Activated CD4-positive, alpha-beta T cell treated with anti-CD3 and anti-CD28 coated beads, Interleukin-2, amount 10 ng/mL, durations not matched to agents 24 days and 14 days (primary cell): Measurements from ENCODE around the gene CTNNA3. TPM values are rescaled to one million over a fixed set of nuclear protein-coding genes. Genes with fewer than 3 reads are reported as not detected.

ENCODE experiments used
- DNase-seq: peaks from one replicate; pipeline ENCODE4 v3.0.0; 2022
- H3K27ac Mint-ChIP-seq: one replicate; pipeline ENCODE4 v1.8.0; 2022; ENCODE audit warnings: mild to moderate bottlenecking, mixed read lengths
- H3K27me3 Mint-ChIP-seq: one replicate; pipeline ENCODE4 v1.8.0; 2022; ENCODE audit warnings: mixed read lengths
- H3K36me3 Mint-ChIP-seq: one replicate; pipeline ENCODE4 v1.8.0; 2022; ENCODE audit warnings: low read depth, mild to moderate bottlenecking, mixed read lengths
- H3K4me1 Mint-ChIP-seq: one replicate; pipeline ENCODE4 v1.8.0; 2021; ENCODE audit warnings: mixed read lengths
- H3K4me3 Mint-ChIP-seq: one replicate; pipeline ENCODE4 v1.8.0; 2022; ENCODE audit warnings: mild to moderate bottlenecking, moderate library complexity, mixed read lengths
- H3K9me3 Mint-ChIP-seq: one replicate; pipeline ENCODE4 v1.8.0; 2021; ENCODE audit warnings: mixed read lengths
- intact Hi-C: fragments of 100-400 bp; cut with micrococcal nuclease; formaldehyde crosslinking; loops from one replicate; pipeline ENCODE4 v1.15.1; 2023
- total RNA-seq: library from RNA; stranded (reverse); gene quantifications from 2 replicates; pipeline ENCODE4 v1.2.3, GENCODE V29; 2022

CTNNA3 gene
- total RNA-seq, 1 donor from 2014 or later = not detected

DNA sequence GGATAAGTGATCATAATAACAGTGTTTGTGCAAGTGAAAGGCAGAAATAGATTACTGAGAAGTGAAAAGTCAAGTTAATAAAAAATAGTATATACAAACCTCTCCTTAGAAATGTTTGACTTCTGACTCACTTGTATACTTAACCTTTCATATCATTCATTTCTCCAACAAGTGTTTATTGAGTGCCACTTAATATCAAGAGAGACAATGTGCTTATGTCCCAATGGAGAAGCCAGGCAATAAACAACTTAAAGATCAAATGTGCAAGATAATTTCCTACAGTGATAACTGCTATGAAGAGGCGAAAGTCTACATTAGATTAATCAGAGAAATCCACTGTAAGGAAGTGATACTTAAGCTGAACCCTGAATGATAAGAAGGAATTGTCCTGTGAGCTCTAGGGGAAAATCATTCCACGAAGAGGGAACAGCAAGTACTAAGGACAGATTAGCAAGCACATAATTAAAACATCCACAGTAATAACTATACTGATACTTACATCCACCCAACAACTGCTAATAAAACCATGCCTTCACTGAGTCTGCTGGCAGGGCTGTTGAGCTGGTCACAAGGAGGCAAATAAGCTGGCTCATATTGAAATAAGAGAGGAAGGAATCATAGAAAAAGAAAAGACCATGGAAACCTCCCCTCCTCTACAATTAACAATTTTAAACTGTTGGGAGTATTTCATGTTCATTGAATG lies 203.5 kb downstream of the CTNNA3 start:
- Mint-ChIP-seq H3K27me3 (no peaks in the 10 kb centered on the region), H3K9me3 (no peaks in the 10 kb centered on the region), H3K4me1 (no peaks in the 10 kb centered on the region), H3K27ac (no peak overlapping the region), H3K36me3 (no peaks in the 10 kb centered on the region), H3K4me3 (no peak overlapping the region)
- DNase-seq = no peak
- intact Hi-C loops = no loop called here

DNA sequence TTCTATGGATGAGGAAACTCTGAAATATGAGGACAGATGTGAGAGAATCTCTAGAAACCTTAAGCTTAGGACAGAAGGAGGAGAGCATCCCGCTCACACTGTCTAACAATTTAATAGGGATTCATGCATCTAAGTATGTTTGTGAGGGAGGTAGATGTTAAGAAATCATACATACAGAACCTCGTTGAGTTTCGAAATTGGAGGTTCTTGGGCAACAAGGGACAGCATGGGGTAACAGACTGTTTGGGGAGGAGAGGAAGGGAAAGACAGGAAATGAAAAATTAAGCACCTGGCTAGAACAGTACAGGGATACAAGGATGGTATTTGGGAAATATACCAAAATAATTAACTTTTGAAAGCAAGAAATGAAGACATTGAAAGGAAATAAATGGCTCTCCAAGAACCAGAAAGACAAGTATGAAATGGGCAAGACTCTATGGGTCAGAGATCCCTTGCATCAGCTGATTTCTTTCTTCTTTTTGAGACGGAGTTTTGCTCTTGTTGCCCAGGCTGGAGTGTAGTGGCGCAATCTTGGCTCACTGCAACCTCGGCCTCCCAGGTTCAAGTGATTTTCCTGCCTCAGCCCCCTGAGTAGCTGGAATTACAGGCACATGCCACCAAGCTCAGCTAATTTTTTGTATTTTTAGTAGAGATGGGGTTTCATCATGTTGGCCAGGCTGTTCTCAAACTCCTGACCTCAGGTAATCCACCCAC lies 207.9 kb downstream of the CTNNA3 start:
- no peak overlapping the region for H3K4me3 Mint-ChIP-seq
- H3K9me3 Mint-ChIP-seq = no peaks in the 10 kb centered on the region
- H3K4me1 Mint-ChIP-seq = no peaks in the 10 kb centered on the region
- intact Hi-C loops = no loop called here
- H3K36me3 Mint-ChIP-seq = no peaks in the 10 kb centered on the region
- no peaks in the 10 kb centered on the region for H3K27me3 Mint-ChIP-seq
- no peak overlapping the region for H3K27ac Mint-ChIP-seq
- no peak for DNase-seq

DNA sequence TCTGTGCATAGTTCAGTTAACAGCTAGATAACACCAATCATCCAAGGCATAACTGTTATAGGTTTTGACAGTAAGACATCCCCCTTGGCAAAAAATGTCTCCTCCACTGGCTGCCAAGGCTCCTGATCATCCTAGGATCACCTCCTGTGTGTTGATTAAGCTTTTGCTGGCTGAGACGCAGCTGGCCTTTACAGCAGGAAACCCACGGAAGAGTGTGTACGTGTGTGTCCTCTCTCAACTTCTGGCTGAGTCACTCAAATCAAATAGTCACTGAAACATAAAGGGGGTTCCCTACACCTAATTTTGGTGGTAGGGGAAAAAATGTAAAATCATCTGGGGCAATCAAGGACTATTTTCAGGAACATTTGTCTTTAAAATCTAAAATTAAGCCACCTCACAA lies 208.8 kb downstream of the CTNNA3 start:
- DNase-seq = no peak
- H3K4me1 Mint-ChIP-seq = no peaks in the 10 kb centered on the region
- intact Hi-C loops = no loop called here
- no peaks in the 10 kb centered on the region for H3K27me3 Mint-ChIP-seq
- no peak overlapping the region for H3K4me3 Mint-ChIP-seq
- H3K27ac Mint-ChIP-seq = no peak overlapping the region
- no peaks in the 10 kb centered on the region for H3K9me3 Mint-ChIP-seq
- no peaks in the 10 kb centered on the region for H3K36me3 Mint-ChIP-seq

DNA sequence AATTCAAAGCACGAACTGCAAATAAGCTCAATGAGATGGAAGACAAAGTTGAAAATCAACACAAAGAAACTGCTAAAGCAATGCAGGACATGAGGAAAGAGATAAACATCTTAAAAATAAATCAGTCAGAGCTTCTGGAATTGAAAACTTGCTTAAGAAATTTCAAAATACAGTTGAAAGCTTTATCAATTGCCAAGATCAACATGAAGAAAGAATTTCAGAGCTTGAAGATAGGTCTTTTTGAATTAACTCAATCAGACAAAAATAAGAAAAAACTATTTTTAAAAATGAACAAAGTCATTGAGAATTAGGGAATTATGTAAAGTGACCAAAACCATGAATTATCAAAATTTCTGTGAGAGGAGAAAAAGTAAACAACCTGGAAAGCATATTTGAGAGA lies 218.1 kb downstream of the CTNNA3 start:
- H3K4me1 Mint-ChIP-seq = no peaks in the 10 kb centered on the region
- intact Hi-C loops = no loop called here
- no peak overlapping the region for H3K27ac Mint-ChIP-seq
- H3K4me3 Mint-ChIP-seq = no peak overlapping the region
- DNase-seq = no peak
- H3K36me3 Mint-ChIP-seq = no peaks in the 10 kb centered on the region
- peaks cover 18% of the 10 kb centered on the region for H3K9me3 Mint-ChIP-seq
- no peaks in the 10 kb centered on the region for H3K27me3 Mint-ChIP-seq

DNA sequence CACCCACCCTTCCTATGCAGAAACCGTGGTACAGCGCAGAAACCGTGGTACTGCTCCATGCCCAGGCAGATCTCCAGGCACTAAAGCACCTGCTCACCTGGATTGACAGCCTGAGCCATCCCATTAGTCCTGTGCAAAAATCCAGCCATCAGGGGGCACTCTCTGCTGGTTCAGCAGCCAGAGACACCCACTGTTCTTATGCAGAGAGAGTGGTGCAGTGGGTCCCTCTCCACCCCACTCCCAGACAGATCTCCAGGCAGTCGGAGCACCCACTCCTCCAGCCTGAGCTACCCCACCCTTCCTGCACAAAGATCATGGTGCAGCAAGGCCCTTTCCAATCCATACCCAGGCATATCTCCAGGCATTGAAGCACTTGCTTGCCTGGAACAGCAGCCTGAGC lies 219.8 kb downstream of the CTNNA3 start:
- no peak overlapping the region for H3K27ac Mint-ChIP-seq
- intact Hi-C loops = no loop called here
- H3K4me1 Mint-ChIP-seq = no peaks in the 10 kb centered on the region
- H3K9me3 Mint-ChIP-seq = peaks cover 18% of the 10 kb centered on the region
- no peak for DNase-seq
- no peaks in the 10 kb centered on the region for H3K27me3 Mint-ChIP-seq
- no peak overlapping the region for H3K4me3 Mint-ChIP-seq
- H3K36me3 Mint-ChIP-seq = no peaks in the 10 kb centered on the region

DNA sequence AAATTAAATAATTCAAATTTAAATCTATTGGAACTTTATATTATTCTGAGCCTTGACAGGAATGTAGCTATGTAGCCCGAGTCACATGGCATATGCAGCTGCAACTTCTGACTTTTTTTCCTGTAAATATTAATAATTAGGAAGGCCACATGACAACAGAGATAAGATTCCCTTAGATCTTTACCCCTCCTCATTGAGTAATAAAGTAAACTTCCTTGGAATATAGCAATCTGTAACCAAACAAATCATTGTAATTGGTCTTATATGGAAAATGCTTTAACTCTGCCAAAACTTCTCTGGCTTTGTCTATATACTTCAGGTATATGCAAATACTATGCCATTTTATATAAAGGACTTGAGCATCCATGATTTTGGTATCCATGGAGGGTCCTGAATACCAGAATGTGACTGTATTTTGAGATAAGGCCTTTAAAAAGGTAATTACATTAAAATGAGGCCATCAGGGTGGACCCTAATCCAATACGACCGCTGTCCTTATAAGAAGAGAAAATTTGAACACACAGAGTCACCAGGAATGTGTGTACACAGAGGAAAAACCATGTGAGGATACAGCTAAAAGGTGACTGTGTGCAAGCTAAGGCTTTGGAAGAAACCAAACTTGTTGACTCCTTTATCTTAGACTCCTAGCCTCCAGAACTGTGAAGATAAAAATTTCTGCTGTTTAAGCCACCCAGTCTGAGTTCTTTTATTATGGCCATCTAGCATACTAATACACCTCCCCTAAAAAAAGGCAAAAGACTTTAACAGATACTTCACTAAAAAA lies 222.0 kb downstream of the CTNNA3 start:
- Mint-ChIP-seq H3K9me3 (peaks cover 13% of the 10 kb centered on the region), H3K4me3 (no peak overlapping the region), H3K27me3 (no peaks in the 10 kb centered on the region), H3K36me3 (no peaks in the 10 kb centered on the region), H3K27ac (no peak overlapping the region), H3K4me1 (no peaks in the 10 kb centered on the region)
- no peak for DNase-seq
- intact Hi-C loops = no loop called here

DNA sequence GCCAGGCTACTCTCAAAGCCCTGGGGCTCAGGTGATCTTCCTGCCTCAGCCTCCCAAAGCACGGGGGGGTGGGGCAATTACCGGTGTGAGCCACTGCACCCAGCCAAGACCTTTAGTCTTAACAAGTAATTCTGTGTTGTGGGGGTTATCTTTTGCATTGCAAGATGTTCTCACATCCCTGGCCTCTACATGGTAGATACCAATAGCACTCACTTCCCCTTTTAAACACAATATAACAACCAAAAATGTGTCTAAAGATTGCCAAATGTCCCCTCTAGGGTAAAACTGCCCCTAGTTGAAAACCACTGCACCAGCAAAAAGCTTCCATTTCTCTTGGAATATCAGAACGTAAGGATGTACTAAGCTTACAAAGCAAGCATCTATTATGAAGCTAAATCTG lies 225.0 kb downstream of the CTNNA3 start:
- Mint-ChIP-seq H3K4me1 (no peaks in the 10 kb centered on the region), H3K9me3 (no peaks in the 10 kb centered on the region), H3K4me3 (no peak overlapping the region), H3K36me3 (no peaks in the 10 kb centered on the region), H3K27me3 (no peaks in the 10 kb centered on the region), H3K27ac (no peak overlapping the region)
- intact Hi-C loops = no loop called here
- no peak for DNase-seq

DNA sequence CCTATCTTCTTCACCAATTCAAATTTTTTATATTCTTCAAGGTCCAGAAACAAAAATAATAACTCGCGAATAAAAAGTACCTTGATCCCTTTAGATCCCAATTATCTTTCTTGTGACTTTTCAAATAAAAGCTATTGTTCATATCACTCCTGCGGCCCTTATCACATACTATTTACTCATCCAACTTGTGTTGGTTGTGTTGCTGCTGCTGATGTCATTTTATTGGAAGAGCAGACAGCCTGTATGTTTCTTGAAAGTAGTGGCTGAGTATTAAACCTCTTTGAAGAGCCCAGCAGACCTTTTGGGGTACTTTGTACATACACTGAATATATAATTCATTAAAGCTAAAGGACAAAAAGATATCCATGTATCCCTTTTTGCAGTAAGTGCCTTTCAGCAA lies 231.7 kb downstream of the CTNNA3 start:
- DNase-seq = no peak
- Mint-ChIP-seq H3K4me1 (no peaks in the 10 kb centered on the region), H3K27me3 (no peaks in the 10 kb centered on the region), H3K36me3 (no peaks in the 10 kb centered on the region), H3K9me3 (no peaks in the 10 kb centered on the region), H3K27ac (no peak overlapping the region), H3K4me3 (no peak overlapping the region)
- intact Hi-C loops = no loop called here

DNA sequence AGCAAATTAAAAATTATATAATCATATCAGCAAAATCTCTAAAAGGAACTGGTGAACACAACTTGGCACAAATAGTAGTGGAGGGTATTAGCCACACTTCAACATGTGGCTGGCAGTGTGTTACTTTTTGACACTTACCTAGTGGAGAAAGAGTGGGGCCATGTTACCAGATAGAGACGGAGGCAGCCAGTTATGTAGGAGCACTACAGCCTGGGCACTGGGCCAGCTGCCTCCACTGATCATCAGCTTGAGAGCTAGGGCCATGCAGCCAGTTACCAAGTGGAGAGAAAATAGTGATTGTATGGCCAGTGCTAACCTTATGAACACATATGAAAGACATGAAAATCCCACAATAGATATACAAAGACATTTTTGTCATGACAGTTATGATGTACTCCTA lies 243.1 kb downstream of the CTNNA3 start:
- H3K27me3 Mint-ChIP-seq = no peaks in the 10 kb centered on the region
- no peak overlapping the region for H3K4me3 Mint-ChIP-seq

DNA sequence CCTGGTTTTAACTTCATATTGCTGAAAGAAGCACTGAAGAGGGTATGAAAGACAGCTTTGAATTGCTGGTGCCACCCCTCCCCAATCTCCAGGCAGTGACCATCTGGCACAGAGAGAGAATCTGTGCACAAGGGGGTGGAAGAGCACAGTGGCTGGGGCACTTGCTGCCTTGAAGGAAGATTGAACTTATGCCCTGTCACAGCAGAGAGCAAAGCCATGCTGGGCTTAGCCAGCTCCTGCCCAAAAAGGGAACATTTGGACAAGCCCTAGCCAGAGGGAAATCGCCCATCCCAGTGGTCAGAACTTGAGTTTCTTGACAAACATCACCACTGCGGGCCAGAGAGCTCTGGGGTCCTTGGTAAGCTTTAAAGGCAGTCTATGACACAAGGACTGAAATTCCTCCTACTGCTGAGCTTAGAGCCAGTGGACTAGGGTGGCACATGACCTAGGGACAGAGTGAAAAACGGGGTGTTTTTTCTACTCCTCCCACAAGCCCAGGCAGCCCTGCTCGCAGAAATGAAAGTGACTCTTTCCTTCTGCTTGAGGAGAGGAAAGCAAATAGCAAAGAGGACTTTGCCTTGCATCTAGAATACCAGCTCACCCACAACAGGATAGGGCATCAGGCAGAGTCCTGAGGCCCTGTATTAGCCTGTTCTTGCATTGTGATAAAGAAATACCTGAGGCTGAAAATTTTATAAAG lies 257.2 kb downstream of the CTNNA3 start:
- intact Hi-C loops = no loop called here
- Mint-ChIP-seq H3K27me3 (no peaks in the 10 kb centered on the region), H3K9me3 (peaks cover 3% of the 10 kb centered on the region), H3K27ac (no peak overlapping the region), H3K36me3 (no peaks in the 10 kb centered on the region), H3K4me3 (no peak overlapping the region), H3K4me1 (no peaks in the 10 kb centered on the region)
- no peak for DNase-seq

More for the DNA sequence above, 243.1 kb downstream of the CTNNA3 start:
- peaks cover 3% of the 10 kb centered on the region for H3K9me3 Mint-ChIP-seq
- H3K27ac Mint-ChIP-seq = no peak overlapping the region
- no peaks in the 10 kb centered on the region for H3K36me3 Mint-ChIP-seq
- DNase-seq = no peak
- intact Hi-C loops = no loop called here
- no peaks in the 10 kb centered on the region for H3K4me1 Mint-ChIP-seq

DNA sequence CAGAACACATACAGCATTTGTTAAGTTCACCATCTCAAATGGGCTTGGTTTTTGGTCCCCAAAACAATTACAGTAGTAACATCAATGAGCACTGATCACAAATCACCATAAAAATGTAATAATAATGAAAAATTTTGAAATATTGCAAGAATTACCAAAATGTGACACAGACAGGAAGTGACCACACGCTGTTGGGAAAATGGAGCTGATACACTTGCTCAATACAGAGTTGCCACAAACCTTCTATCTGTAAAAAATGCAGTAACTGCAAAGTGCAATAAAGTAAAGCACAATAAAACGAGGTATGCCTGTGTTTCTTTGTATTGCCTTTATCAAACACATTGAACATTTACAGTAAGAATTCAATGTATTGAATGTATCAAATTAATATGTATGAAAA lies 262.7 kb downstream of the CTNNA3 start:
- H3K36me3 Mint-ChIP-seq = no peaks in the 10 kb centered on the region
- DNase-seq = no peak
- no peak overlapping the region for H3K4me3 Mint-ChIP-seq
- intact Hi-C loops = no loop called here
- no peak overlapping the region for H3K27ac Mint-ChIP-seq
- no peaks in the 10 kb centered on the region for H3K4me1 Mint-ChIP-seq
- no peaks in the 10 kb centered on the region for H3K9me3 Mint-ChIP-seq
- H3K27me3 Mint-ChIP-seq = no peaks in the 10 kb centered on the region

DNA sequence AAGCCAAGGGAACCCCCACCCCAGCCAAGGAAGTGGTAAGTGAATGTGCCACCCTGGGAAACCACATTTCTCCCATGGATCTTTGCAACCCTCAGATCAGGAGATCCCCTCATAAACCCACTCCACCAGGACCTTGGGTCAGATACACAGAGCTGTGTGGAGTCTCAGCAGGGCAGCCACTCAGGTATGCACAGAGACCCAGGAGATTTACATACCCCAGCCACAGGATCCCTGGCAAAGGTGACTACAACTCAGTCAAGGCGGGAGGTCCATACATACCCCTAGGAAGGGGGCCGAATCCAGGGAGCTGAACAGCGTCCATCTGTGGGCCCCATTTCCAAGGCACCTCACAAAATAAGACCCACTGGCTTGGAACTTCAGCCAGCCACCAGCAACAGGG lies 293.4 kb downstream of the CTNNA3 start:
- Mint-ChIP-seq H3K9me3 (peaks cover 6% of the 10 kb centered on the region), H3K27ac (no peak overlapping the region), H3K4me3 (no peak overlapping the region), H3K36me3 (no peaks in the 10 kb centered on the region), H3K4me1 (no peaks in the 10 kb centered on the region), H3K27me3 (no peaks in the 10 kb centered on the region)
- intact Hi-C loops = no loop called here
- no peak for DNase-seq

DNA sequence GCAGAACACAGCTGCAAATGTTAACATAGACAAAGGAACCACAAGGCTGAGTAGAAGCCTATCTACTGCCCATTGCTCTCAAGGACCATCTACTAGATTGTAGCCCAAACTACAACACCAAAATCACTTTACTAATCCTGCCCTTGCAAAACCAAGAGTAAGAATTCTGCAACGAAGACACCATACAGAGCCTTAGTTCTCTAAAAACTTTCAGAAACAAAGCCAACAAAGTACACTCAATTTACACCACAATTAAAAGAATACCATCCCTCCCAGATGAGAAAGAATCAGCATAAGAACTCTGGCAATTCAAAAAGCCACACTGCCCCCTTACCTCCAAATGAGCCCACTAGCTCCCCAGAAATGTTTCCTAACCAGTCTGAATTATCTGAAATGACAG lies 294.3 kb downstream of the CTNNA3 start:
- no peaks in the 10 kb centered on the region for H3K4me1 Mint-ChIP-seq
- H3K36me3 Mint-ChIP-seq = no peaks in the 10 kb centered on the region
- H3K4me3 Mint-ChIP-seq = no peak overlapping the region
- H3K9me3 Mint-ChIP-seq = peaks cover 6% of the 10 kb centered on the region
- no peak for DNase-seq
- intact Hi-C loops = no loop called here
- no peaks in the 10 kb centered on the region for H3K27me3 Mint-ChIP-seq
- H3K27ac Mint-ChIP-seq = no peak overlapping the region
